COR-L47 (cell line): Measurements from ENCODE around the gene MRPS24.
"Not testable (repeated sequence)": the region's sequence is repeated elsewhere in the genome, so short reads cannot be mapped to it uniquely, and the experiment has no call there.

Experiments used
- DNase-seq: peaks from one replicate; lab custom pipeline; 2025; lab: John Stamatoyannopoulos, UW

MRPS24 gene

DNA sequence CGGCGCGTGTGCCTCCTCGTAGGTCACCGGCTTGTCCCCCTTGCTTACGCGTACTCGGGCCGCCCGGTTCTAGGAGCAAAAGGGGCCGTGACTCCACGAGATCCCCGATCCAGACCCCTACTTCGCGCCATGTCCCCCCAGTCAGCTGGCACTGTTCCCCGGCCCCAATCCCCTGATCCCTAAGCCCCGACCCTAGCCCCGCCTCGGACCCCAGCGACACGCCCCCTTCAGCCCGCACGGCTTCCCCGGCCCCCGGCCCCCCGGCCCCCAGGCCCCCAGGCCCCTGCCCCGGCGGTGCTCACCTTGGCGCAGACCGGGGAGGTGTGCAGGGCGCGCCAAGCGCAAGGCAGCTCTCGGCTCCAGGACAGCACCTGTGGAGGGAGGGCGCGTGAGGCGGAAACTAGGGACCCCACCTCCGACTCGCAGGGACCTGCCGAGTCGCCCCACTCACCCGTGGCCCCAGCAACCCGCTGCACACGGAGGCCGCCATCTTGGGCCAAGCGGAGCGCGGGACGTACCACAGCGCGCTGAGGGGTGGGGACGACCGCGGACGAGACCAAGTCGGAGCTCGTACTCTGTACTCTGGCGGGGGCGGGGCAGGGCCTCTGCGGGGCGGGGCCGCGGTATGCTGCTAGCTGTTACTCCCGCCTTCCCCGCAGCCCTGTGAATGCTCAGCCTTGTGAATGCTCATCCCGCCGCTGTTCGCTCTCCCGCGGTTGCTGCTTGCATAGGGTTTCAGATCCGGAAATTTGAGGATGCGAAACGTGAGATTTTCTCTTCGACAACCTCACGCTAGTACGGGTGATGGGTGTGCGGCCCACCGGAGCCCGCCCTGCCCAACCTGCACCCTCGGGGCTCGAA, at the start of gene MRPS24:
Gene MRPS24, minus strand, starts transcription at position 512 of the 861 bp plus-strand sequence. Its CDS starts 22 bp downstream, at position 490.
- peak; percentile 95 for DNase-seq

DNA sequence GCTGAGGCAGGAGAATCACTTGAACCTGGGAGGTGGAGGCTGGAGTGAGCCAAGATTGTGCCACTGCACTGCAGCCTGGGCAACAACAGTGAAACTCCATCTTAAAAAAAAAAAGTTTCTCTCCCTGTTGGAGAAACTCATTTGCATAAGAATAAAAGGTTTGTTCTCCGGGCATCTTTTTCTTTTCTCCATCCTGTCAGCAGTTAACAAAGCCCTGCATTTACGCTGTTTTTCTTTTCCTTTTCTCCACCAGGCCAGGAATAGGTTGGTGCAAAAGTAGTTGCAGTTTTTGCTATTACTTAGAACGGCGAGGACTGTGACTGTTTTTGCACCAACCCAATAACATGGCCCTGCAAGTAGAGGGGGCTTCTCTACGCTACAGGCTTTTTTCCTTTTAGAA, 46.6 kb upstream of the MRPS24 start:
- DNase-seq: no peak

GRCh38 chr7:43914795-43915194, 45.5 kb upstream of the MRPS24 start:
- no peak for DNase-seq

- peak; percentile 22 for DNase-seq
Observed at GRCh38 chr7:43906331-43907010, 37.2 kb upstream of the MRPS24 start, which contains the start of gene URGCP. Gene URGCP (minus strand): TSS chr7:43906596. CDS start chr7:43906575, 21 bp downstream.

GRCh38 chr7:43905956-43906330, 36.6 kb upstream of the MRPS24 start:
- peak; percentile 12 for DNase-seq

GRCh38 chr7:43905209-43905946, 36.1 kb upstream of the MRPS24 start:
- DNase-seq: no peak

DNA sequence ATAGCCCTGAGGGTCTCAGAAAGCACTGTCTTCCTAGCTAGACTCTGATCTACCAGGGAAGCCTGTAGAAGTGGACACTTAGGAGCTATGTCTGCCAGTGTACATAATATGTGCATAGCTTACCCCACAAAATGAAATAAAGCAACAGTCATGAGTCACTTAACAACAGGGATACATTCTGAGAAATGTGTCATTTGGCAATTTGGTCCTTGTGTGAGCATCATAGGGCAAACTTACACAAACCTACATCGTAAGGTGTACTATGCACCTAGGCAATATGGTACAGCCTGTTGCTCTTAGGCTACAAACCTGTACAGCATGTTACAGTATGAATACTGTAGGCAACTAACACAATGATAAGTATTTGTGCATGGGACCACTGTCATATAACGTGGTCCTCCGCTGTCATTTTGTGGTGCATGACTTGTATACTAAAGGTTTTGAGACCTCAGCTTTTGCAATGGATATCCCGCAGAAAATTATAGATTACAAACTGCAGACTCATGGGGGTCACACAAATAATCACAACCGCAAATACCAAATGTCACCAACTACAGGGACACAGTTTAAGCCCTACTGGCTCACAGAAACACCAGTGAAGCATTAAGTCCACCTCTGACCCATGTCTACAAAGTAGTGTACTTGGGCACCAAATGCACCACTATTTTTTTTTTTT, 35.4 kb upstream of the MRPS24 start:
- DNase-seq: no peak

DNA sequence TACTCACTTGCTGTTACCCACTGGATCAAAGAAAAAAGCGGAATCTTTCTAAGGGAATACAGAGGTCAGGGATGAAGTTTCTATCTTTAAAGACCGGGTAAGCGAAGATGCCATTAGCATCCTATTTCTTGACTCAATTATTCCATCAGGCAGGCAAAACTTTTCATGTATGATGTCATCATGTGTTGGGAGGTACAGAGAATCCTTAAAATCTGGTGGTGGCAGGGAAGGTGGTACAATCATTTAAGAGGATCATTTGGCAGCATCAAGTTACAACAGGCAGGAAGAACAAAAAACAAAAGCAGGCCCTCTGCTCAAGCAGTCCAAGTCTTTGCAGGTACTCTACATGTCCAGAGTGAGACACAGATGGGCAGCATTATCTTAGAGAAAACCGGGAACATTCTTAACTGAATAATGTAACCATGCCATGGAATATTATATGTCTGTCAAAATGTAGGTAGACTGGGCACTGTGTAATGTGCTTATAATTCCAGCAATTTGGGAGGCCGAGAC, 33.3 kb upstream of the MRPS24 start:
- DNase-seq: no peak

DNA sequence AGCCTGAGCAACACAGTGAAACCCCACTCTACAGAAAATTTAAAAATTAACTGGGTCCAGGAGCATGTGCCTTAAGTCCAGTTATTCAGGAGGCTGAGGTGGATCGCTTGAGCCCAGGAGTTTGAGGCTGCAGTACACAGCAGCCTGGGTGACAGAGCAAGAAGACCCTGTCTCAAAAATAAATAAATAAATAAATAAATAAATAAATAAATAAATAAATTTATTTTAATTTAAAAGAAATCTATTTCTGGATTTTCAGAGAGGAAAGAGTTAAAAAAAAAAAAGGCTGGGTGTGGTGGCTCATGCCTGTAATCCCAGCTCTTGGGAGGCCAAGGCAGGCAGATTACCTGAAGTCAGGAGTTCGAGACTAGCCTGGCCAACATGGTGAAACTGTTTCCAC, 29.3 kb upstream of the MRPS24 start:
- not testable (repeated sequence) for DNase-seq

DNA sequence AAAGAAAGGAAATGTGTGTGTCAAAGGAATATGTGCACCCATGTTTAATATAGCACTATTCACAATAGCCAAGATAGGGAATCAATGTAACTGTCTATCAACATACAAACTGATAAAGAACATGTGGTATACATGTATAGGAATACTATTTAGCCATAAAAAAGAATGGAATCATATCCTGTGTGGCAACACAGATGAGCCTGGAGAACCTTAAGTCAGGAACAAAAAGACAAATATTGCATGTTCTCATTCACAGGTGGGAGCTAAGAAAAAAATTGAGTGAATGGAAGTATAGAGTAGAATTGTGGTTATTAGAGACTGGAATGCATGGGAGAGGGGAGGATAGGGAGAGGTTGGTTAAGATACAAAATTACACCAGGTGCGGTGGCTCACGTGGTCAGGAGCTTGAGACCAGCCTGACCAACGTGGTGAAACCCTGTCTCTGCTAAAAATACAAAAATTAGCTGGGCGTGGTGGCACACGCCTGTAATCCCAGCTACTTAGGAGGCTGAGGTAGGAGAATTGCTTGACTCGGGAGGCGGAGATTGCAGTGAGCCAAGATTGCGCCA, 26.6 kb upstream of the MRPS24 start:
- DNase-seq: no peak

GRCh38 chr7:43891069-43891955, 22.0 kb upstream of the MRPS24 start:
- no peak for DNase-seq

DNA sequence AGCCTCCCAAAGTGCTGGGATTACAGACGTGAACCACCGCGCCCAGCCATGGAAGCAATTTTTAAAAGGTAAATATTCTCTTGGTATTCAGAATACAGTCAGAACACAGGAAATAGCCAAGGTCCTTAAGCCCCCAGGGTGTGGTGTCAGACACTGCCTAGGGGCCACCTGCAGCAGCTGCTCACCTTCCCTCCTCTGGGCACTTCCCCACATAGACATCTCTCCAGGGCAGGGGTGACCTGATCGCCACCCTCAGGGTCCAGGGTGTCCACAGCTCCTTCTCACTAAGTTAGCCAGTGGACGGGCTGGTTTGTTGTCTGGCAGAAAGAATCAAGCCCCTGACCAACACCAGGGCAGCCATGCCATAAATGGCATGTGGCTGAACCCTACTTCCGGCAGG, 21.2 kb upstream of the MRPS24 start:
- DNase-seq: no peak

GRCh38 chr7:43888993-43889945, 20.0 kb upstream of the MRPS24 start:
- DNase-seq: no peak

GRCh38 chr7:43884617-43885016, 15.3 kb upstream of the MRPS24 start:
- no peak for DNase-seq

DNA sequence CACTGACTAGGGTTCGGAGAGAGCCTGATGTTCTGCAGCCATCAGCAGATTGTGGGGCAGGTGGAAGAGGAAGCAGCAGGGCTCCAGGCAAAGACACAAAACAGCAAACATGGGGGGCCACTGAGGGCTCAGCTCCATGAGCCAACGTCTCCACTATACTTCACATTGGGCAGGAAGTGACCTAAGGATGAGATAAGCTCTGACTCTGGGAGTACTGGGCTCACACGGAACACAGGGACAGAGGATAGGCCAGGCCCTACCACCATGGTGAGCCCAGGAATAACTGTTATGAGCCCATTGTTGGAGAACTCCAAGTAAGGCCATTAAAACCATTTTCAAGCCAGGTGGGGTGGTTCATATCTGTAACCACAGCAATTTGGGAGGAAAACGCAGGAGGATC, 14.9 kb upstream of the MRPS24 start:
- no peak for DNase-seq

GRCh38 chr7:43880596-43880995, 11.3 kb upstream of the MRPS24 start:
- no peak for DNase-seq

- no peak for DNase-seq
Observed at GRCh38 chr7:43879477-43879876, 10.2 kb upstream of the MRPS24 start.

GRCh38 chr7:43878867-43879266, 9.6 kb upstream of the MRPS24 start:
- no peak for DNase-seq
